ENCODE results near the gene EFNA2. TPM values are rescaled to one million over a fixed set of nuclear protein-coding genes. Genes with fewer than 3 reads are reported as not detected.

EFNA2 gene
- polyA plus RNA-seq, 3 donors = not detected

GRCh38 chr19:1254530-1255185 is 31.0 kb upstream of the EFNA2 start:
- H3K27ac Mint-ChIP-seq = peak overlapping the region; percentile 51 to 89 (median 81)
- Histone ChIP-seq H3K9me3 (replicated peaks in 1 of 2; ENCODE audit: control insufficient read depth in 1 of 2, insufficient read depth in 1 of 2, low read length in 2 of 2) (no peaks in the 10 kb centered on the region), H2AFZ (ENCODE audit: insufficient read depth, low read depth, low read length, poor library complexity, severe bottlenecking) (no peak overlapping the region), H3K27ac (ENCODE audit: low read depth in 1 of 2, low read length in 2 of 2) (peak overlapping the region; percentile 13 to 92), H3K4me3 (replicated peaks in 1 of 3; ENCODE audit: low read depth in 2 of 3, low read length in 3 of 3) (peak overlapping the region in 1 of 3 experiments; percentile 99), H3K36me3 (replicated peaks in 1 of 2; ENCODE audit: control insufficient read depth in 1 of 2, insufficient read depth in 2 of 2, low read length in 2 of 2) (peaks cover 49 to 60% of the 10 kb centered on the region in 2 donors), H4K20me1 (ENCODE audit: insufficient read depth, low read length) (peaks cover 93% of the 10 kb centered on the region), H3K9ac (ENCODE audit: insufficient read depth, low read length, poor library complexity, severe bottlenecking) (no peak overlapping the region), H3K27me3 (ENCODE audit: control insufficient read depth in 2 of 2, insufficient read depth in 2 of 2, low read length in 2 of 2) (no peaks in the 10 kb centered on the region), H3K4me1 (ENCODE audit: control insufficient read depth in 1 of 2, insufficient read depth in 2 of 2, low read length in 2 of 2) (peaks cover 58 to 65% of the 10 kb centered on the region in 2 donors), H3K79me2 (ENCODE audit: insufficient read depth, low read length) (peaks cover 79% of the 10 kb centered on the region), H3K4me2 (replicated peaks; ENCODE audit: extremely low read depth, low read length, poor library complexity, severe bottlenecking) (peak overlapping the region; percentile 96)
- H3K4me1 Mint-ChIP-seq = peaks cover 44% of the 10 kb centered on the region
- WGBS (ENCODE audit: insufficient coverage) = 96% methylated on average over 20 of the region's 20 CpGs
- peaks cover 0 to 2% (median 0%) of the 10 kb centered on the region in 7 donors for H3K9me3 Mint-ChIP-seq
- intact Hi-C loops (cut with micrococcal nuclease) = no loop called here
- TF ChIP-seq CTCF (IDR thresholded peaks at IDR 0.05) = no peak
- no peak for DNase-seq
- peak overlapping the region in 1 of 2 donors; percentile 41 for H3K4me3 Mint-ChIP-seq
- peaks cover 37 to 59% of the 10 kb centered on the region in 2 donors for H3K36me3 Mint-ChIP-seq
- peaks cover 0 to 4% (median 0%) of the 10 kb centered on the region in 3 donors for H3K27me3 Mint-ChIP-seq (ENCODE audit: low read depth in 3 of 3)

- peaks cover 97% of the 10 kb centered on the region for H4K20me1 ChIP-seq (ENCODE audit: insufficient read depth, low read length)
- DNase-seq = no peak
- H3K27ac ChIP-seq (ENCODE audit: low read depth in 1 of 2, low read length in 2 of 2) = peak overlapping the region; percentile 27 to 92
- no peak overlapping the region for H3K4me3 Mint-ChIP-seq
- no peak overlapping the region for H2AFZ ChIP-seq (ENCODE audit: insufficient read depth, low read depth, low read length, poor library complexity, severe bottlenecking)
- peaks cover 0 to 2% (median 0%) of the 10 kb centered on the region in 7 donors for H3K9me3 Mint-ChIP-seq
- no peak overlapping the region for H3K4me2 ChIP-seq (replicated peaks; ENCODE audit: extremely low read depth, low read length, poor library complexity, severe bottlenecking)
- peaks cover 0 to 6% (median 0%) of the 10 kb centered on the region in 3 donors for H3K27me3 Mint-ChIP-seq (ENCODE audit: low read depth in 3 of 3)
- no peaks in the 10 kb centered on the region for H3K27me3 ChIP-seq (ENCODE audit: control insufficient read depth in 2 of 2, insufficient read depth in 2 of 2, low read length in 2 of 2)
- no peaks in the 10 kb centered on the region for H3K9me3 ChIP-seq (replicated peaks in 1 of 2; ENCODE audit: control insufficient read depth in 1 of 2, insufficient read depth in 1 of 2, low read length in 2 of 2)
- WGBS (ENCODE audit: insufficient coverage) = 92% methylated on average over 41 of the region's 52 CpGs
- no peak for TF ChIP-seq CTCF (IDR thresholded peaks at IDR 0.05)
- peaks cover 49 to 60% of the 10 kb centered on the region in 2 donors for H3K36me3 ChIP-seq (replicated peaks in 1 of 2; ENCODE audit: control insufficient read depth in 1 of 2, insufficient read depth in 2 of 2, low read length in 2 of 2)
- peaks cover 37 to 59% of the 10 kb centered on the region in 2 donors for H3K36me3 Mint-ChIP-seq
- H3K27ac Mint-ChIP-seq = peak overlapping the region; percentile 51 to 89 (median 81)
- intact Hi-C loops (cut with micrococcal nuclease) = no loop called here
- H3K4me1 ChIP-seq (ENCODE audit: control insufficient read depth in 1 of 2, insufficient read depth in 2 of 2, low read length in 2 of 2) = peaks cover 66 to 73% of the 10 kb centered on the region in 2 donors
- H3K9ac ChIP-seq (ENCODE audit: insufficient read depth, low read length, poor library complexity, severe bottlenecking) = no peak overlapping the region
- peak overlapping the region in 1 of 3 experiments; percentile 99 for H3K4me3 ChIP-seq (replicated peaks in 1 of 3; ENCODE audit: low read depth in 2 of 3, low read length in 3 of 3)
- H3K79me2 ChIP-seq (ENCODE audit: insufficient read depth, low read length) = peaks cover 76% of the 10 kb centered on the region
- peaks cover 48% of the 10 kb centered on the region for H3K4me1 Mint-ChIP-seq
Measured at GRCh38 chr19:1255186-1256161, 30.2 kb upstream of the EFNA2 start.

Data from CD14-positive monocyte (primary cell).